Lower leg skin (tissue), 4 donors: ENCODE results near the gene ZFHX3. TPM values are rescaled to one million over a fixed set of nuclear protein-coding genes. Genes with fewer than 3 reads are reported as not detected.

ENCODE experiments used
- DNase-seq, 2 donors: peaks; one replicate each; pipeline ENCODE4 v3.0.0-alpha.2; 2019; ENCODE audit warnings: low spot score in 2 of 2
- H3K4me3 ChIP-seq: fragments of 200-600 bp; sonication (generic); 2 replicates; pipeline ENCODE4 v1.5.1; 2017; ENCODE audit warnings: mild to moderate bottlenecking, low read depth; ENCODE audit not compliant: poor library complexity, severe bottlenecking
- POLR2A ChIP-seq, 2 donors: fragments of 450-650 bp; IDR thresholded peaks; one replicate each; pipeline ENCODE4 v1.6.1; 2016 to 2017; ENCODE audit warnings: antibody characterized with exemption in 2 of 2, mild to moderate bottlenecking in 1 of 2, moderate library complexity in 1 of 2
- WGBS, 2 donors: methylation state at CpG; one replicate each; pipeline ENCODE4 v1.1.5; 2018; 5-methylcytosine and 5-hydroxymethylcytosine counted together
- intact Hi-C: fragments of 100-400 bp; cut with DNase I; formaldehyde crosslinking; loops from one replicate; pipeline ENCODE4 v1.15.0; 2023; ENCODE audit warnings: low total_unique reads
- total RNA-seq, 4 donors: library from RNA; depleted of rRNA; stranded (reverse); fragments of >200 nt; gene quantifications; one replicate each; pipeline ENCODE4 v1.1.0, GENCODE V29; 2016
- TF ChIP-seq, protein P1 (sequence below), 3 donors: fragments of 450-650 bp; IDR thresholded peaks; one replicate each; pipeline ENCODE4 v1.5.1; 2016; ENCODE audit warnings: antibody characterized with exemption in 3 of 3, mild to moderate bottlenecking in 3 of 3, moderate library complexity in 2 of 3

ZFHX3 gene
- total RNA-seq, 4 donors from 2014 or later = 3.4 to 14.9 (median 10.0) TPM

DNA sequence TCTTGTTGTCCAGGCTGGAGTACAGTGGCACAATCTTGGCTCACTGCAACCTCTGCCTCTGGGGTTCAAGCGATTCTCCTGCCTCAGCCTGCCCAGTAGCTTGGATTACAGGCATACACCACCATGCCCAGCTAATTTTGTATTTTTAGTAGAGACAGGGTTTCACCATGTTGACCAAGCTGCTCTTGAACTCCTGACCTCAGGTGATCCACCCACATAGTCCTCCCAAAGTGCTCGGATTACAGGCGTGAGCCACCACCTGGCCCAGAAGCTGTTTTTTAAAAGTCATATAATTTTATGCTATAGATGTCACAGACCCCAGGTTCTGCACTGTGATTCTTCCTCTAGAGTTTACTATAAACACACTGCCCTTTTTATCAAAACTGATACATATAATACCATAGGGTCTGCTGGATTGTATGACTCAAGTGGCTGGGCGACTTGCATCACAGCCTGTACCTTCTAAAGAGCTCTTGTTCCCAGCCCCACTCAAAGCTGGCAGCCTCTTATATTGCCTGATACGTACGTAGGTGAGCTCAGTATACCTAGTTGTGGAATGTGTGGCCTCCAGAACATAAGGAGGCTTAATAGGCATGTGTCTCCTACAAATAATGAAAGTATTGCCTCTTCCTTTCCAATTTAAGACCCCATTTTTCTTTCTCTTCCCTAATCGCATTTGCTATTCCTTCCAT, 295.8 kb downstream of the ZFHX3 start:
- no peak for TF ChIP-seq POLR2A (IDR thresholded peaks at IDR 0.05)
- TF ChIP-seq, protein P1, sequence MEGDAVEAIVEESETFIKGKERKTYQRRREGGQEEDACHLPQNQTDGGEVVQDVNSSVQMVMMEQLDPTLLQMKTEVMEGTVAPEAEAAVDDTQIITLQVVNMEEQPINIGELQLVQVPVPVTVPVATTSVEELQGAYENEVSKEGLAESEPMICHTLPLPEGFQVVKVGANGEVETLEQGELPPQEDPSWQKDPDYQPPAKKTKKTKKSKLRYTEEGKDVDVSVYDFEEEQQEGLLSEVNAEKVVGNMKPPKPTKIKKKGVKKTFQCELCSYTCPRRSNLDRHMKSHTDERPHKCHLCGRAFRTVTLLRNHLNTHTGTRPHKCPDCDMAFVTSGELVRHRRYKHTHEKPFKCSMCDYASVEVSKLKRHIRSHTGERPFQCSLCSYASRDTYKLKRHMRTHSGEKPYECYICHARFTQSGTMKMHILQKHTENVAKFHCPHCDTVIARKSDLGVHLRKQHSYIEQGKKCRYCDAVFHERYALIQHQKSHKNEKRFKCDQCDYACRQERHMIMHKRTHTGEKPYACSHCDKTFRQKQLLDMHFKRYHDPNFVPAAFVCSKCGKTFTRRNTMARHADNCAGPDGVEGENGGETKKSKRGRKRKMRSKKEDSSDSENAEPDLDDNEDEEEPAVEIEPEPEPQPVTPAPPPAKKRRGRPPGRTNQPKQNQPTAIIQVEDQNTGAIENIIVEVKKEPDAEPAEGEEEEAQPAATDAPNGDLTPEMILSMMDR (IDR thresholded peaks at IDR 0.05) = no peak
- H3K4me3 ChIP-seq = no peak overlapping the region
- intact Hi-C loops = no loop called here
- WGBS, 2 donors = 96 to 98% methylated on average over 7 of the region's 7 CpGs
- DNase-seq = no peak

- H3K4me3 ChIP-seq = no peak overlapping the region
- no peak for DNase-seq
- WGBS, 2 donors = 77 to 86% methylated on average over 3 of the region's 3 CpGs
- intact Hi-C loops = no loop called here
- TF ChIP-seq, protein P1 (IDR thresholded peaks at IDR 0.05) = no peak
- TF ChIP-seq POLR2A (IDR thresholded peaks at IDR 0.05) = no peak
Measured at GRCh38 chr16:72751076-72751475, 296.9 kb downstream of the ZFHX3 start.

GRCh38 chr16:72749091-72749490, 298.8 kb downstream of the ZFHX3 start:
- no peak for DNase-seq
- intact Hi-C loops = no loop called here
- no peak overlapping the region for H3K4me3 ChIP-seq
- TF ChIP-seq, protein P1 (IDR thresholded peaks at IDR 0.05) = no peak
- no peak for TF ChIP-seq POLR2A (IDR thresholded peaks at IDR 0.05)

- WGBS, 2 donors = 91 to 93% methylated on average over 2 of the region's 2 CpGs
- TF ChIP-seq POLR2A (IDR thresholded peaks at IDR 0.05) = no peak
- TF ChIP-seq, protein P1 (IDR thresholded peaks at IDR 0.05) = no peak
- no peak overlapping the region for H3K4me3 ChIP-seq
- no peak for DNase-seq
- intact Hi-C loops = no loop called here
Measured at GRCh38 chr16:72744076-72744793, 303.7 kb downstream of the ZFHX3 start.

DNA sequence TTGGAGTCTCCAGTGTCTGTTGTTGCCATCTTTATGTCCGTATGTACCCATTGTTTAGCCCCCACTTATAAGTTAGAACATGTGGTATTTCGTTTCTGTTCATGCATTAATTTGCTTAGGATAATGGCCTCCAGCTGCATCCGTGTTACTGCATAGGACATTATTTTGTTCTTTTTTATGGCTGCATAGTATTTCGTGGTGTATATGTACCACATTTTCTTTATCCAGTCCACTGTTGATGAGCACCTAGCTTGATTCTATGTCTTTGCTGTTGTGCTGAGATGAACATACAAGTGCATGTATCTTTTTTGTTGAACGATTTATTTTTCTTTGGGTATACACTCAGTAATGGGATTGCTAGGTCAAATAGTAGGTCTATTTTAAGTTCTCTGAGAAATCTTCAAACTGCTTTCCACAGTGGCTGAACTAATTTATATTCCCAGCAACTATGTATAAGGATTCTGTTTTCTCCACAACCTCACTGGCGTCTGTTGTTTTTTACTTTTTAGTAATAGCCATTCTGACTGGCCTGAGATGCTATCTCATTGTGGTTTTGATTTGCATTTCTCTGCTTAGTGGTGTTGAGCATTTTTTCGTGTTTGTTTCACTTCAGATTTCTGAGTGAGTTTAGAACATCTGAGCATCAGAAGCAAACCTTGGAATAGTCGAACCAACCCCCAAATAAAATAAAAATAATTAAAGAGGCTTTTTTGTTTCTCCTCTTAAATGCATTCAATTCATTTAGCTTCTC, 304.7 kb downstream of the ZFHX3 start:
- DNase-seq = no peak
- WGBS, 2 donors = 86 to 88% methylated on average over 8 of the region's 8 CpGs
- intact Hi-C loops = no loop called here
- TF ChIP-seq, protein P1 (IDR thresholded peaks at IDR 0.05) = no peak
- TF ChIP-seq POLR2A (IDR thresholded peaks at IDR 0.05) = no peak
- no peak overlapping the region for H3K4me3 ChIP-seq
